Muscle layer of colon (tissue), 2 donors: ENCODE data around the gene SLX4IP.

Experiments
- H3K27ac ChIP-seq: one replicate; pipeline ENCODE4 v1.7.0; 2013; ENCODE audit warnings: low read depth, mild to moderate bottlenecking, low read length, moderate library complexity
- H3K27me3 ChIP-seq, 2 donors: one replicate each; pipeline ENCODE4 v1.7.0; 2013; ENCODE audit warnings: low read length in 2 of 2, mild to moderate bottlenecking in 2 of 2; ENCODE audit not compliant: insufficient read depth in 2 of 2, control insufficient read depth in 1 of 2
- H3K36me3 ChIP-seq: one replicate; pipeline ENCODE4 v1.7.0; 2013; ENCODE audit warnings: mild to moderate bottlenecking, low read length; ENCODE audit not compliant: insufficient read depth
- H3K4me1 ChIP-seq: one replicate; pipeline ENCODE4 v1.7.0; 2013; ENCODE audit warnings: mild to moderate bottlenecking, low read length; ENCODE audit not compliant: insufficient read depth
- H3K4me3 ChIP-seq, 2 donors: one replicate each; pipeline ENCODE4 v1.7.0; 2013; ENCODE audit warnings: low read length in 2 of 2, low read depth in 1 of 2, mild to moderate bottlenecking in 1 of 2, moderate library complexity in 1 of 2
- H3K9ac ChIP-seq: one replicate; pipeline ENCODE4 v1.7.0; 2013; ENCODE audit warnings: low read length
- H3K9me3 ChIP-seq: one replicate; pipeline ENCODE4 v1.7.0; 2013; ENCODE audit warnings: mild to moderate bottlenecking, low read length
- donor health status: abdominal sarcoma.
- donor health status: Adenocarcinoma of cecum.

The SLX4IP gene

GRCh38 chr20:10674684-10675449 is 239.8 kb downstream of the SLX4IP start:
- Histone ChIP-seq H3K27ac (peak overlapping the region; percentile 97), H3K27me3 (no peaks in the 10 kb centered on the region), H3K4me3 (peak overlapping the region; percentile 89 to 93), H3K4me1 (peaks cover 17% of the 10 kb centered on the region), H3K36me3 (no peaks in the 10 kb centered on the region), H3K9me3 (no peaks in the 10 kb centered on the region), H3K9ac (peak overlapping the region; percentile 59)

- Histone ChIP-seq H3K4me3 (peak overlapping the region in 1 of 2 donors; percentile 93), H3K9ac (peak overlapping the region; percentile 59), H3K27ac (peak overlapping the region; percentile 97)
Measured at GRCh38 chr20:10675450-10675848, 240.3 kb downstream of the SLX4IP start.

DNA sequence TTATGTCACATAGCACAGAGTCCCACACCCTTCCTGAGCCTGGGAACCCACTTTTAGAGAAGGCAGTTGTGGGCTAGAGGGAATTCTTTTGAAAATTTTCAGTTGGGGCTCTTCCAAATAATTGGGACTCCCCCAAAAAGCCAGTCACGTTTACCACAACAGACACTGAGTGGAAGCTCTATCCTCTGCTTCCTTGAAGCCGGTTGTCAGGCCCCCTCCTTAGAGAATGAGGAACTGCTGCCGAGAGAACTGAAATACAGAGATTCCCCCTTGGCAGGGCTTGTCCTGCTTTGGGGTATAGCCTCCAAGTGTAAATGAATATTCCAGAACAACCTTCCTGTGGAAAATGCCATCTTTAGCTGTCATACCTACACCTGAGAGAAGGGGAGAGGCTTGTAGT is 241.4 kb downstream of the SLX4IP start:
- Histone ChIP-seq H3K9me3 (no peaks in the 10 kb centered on the region), H3K27me3 (no peaks in the 10 kb centered on the region), H3K4me1 (peaks cover 8% of the 10 kb centered on the region), H3K27ac (no peak overlapping the region), H3K9ac (no peak overlapping the region), H3K36me3 (no peaks in the 10 kb centered on the region), H3K4me3 (no peak overlapping the region)

More at GRCh38 chr20:10675450-10675848, 240.3 kb downstream of the SLX4IP start:
- Histone ChIP-seq H3K36me3 (no peaks in the 10 kb centered on the region), H3K4me1 (peaks cover 12% of the 10 kb centered on the region), H3K27me3 (no peaks in the 10 kb centered on the region), H3K9me3 (no peaks in the 10 kb centered on the region)
